GM19099 (cell line): ENCODE results near the gene TMEM185A.
"Not testable (repeated sequence)": the region's sequence is repeated elsewhere in the genome, so short reads cannot be mapped to it uniquely, and the experiment has no call there.

Experiments used
- POLR2A ChIP-seq: IDR thresholded peaks from 3 replicates; pipeline ENCODE4 v1.6.1; 2011; ENCODE audit warnings: low read depth; ENCODE audit not compliant: insufficient read length; ENCODE audit errors: extremely low read depth

The TMEM185A gene

GRCh38 chrX:149628280-149628679 is 3.3 kb downstream of the TMEM185A start:
- no peak for TF ChIP-seq POLR2A

- TF ChIP-seq POLR2A = no peak
These were observed 12.7 kb downstream of the TMEM185A start for GRCh38 chrX:149618871-149619270.

- TF ChIP-seq POLR2A = no peak
These were observed 19.9 kb downstream of the TMEM185A start for GRCh38 chrX:149611623-149612175.

GRCh38 chrX:149610511-149610910 is 21.1 kb downstream of the TMEM185A start:
- TF ChIP-seq POLR2A = no peak

- no peak for TF ChIP-seq POLR2A
These were observed 23.9 kb downstream of the TMEM185A start for GRCh38 chrX:149607699-149608098.

- not testable (repeated sequence) for TF ChIP-seq POLR2A
These were observed 36.4 kb downstream of the TMEM185A start, which contains the start of gene HSFX2 for GRCh38 chrX:149595214-149595613. TSS of gene HSFX2 (minus strand) at chrX:149595314. CDS start at chrX:149594700, 614 bp downstream.

- TF ChIP-seq POLR2A = not testable (repeated sequence)
These were observed 44.2 kb downstream of the TMEM185A start, which contains the start of gene MAGEA9B for GRCh38 chrX:149587359-149587758. TSS of gene MAGEA9B (minus strand) at chrX:149587459. CDS start at chrX:149583179, 4,280 bp downstream.

GRCh38 chrX:149572743-149573142 is 58.8 kb downstream of the TMEM185A start:
- no peak for TF ChIP-seq POLR2A

- no peak for TF ChIP-seq POLR2A
These were observed 59.8 kb downstream of the TMEM185A start for GRCh38 chrX:149571770-149572169.

GRCh38 chrX:149570668-149571067 is 60.9 kb downstream of the TMEM185A start:
- TF ChIP-seq POLR2A = no peak

GRCh38 chrX:149569770-149570169 is 61.8 kb downstream of the TMEM185A start:
- no peak for TF ChIP-seq POLR2A

GRCh38 chrX:149568701-149569296 is 62.8 kb downstream of the TMEM185A start:
- TF ChIP-seq POLR2A = no peak

- TF ChIP-seq POLR2A = no peak
These were observed 63.8 kb downstream of the TMEM185A start for GRCh38 chrX:149567621-149568417.

- no peak for TF ChIP-seq POLR2A
These were observed 68.2 kb downstream of the TMEM185A start for GRCh38 chrX:149563359-149563758.

GRCh38 chrX:149549701-149550100 is 81.9 kb downstream of the TMEM185A start, which contains the start of gene HSFX3:
TSS of gene HSFX3 (minus strand) at chrX:149549924. CDS start at chrX:149549852, 72 bp downstream.
- TF ChIP-seq POLR2A = not testable (repeated sequence)
